GM23338 (cell line): Measurements from ENCODE around the gene METTL5.

Experiments used
- CREB1 ChIP-seq: fragments of 250-450 bp; sonication (Bioruptor Pico); IDR thresholded peaks from 2 replicates; pipeline ENCODE4 v1.5.0; 2020; ENCODE audit warnings: low read depth, mild to moderate bottlenecking, moderate library complexity
- EZH2 ChIP-seq: fragments of 200-600 bp; sonication (generic); IDR thresholded peaks from one replicate; pipeline ENCODE4 v1.8.0; 2017; ENCODE audit warnings: antibody characterized with exemption, mild to moderate bottlenecking, low read depth; ENCODE audit not compliant: unreplicated experiment
- EZH2phosphoT487 ChIP-seq: fragments of 200-600 bp; sonication (generic); IDR thresholded peaks from one replicate; pipeline ENCODE4 v1.8.1; 2018; ENCODE audit warnings: antibody characterized with exemption; ENCODE audit not compliant: unreplicated experiment
- JUNB ChIP-seq: IDR thresholded peaks from one replicate; pipeline ENCODE4 v1.6.1; 2016; ENCODE audit warnings: antibody characterized with exemption; ENCODE audit not compliant: unreplicated experiment
- NANOG ChIP-seq: IDR thresholded peaks from 2 replicates; pipeline ENCODE4 v1.6.1; 2016; ENCODE audit warnings: antibody characterized with exemption, borderline replicate concordance
- POLR2AphosphoS5 ChIP-seq: IDR thresholded peaks from 2 replicates; pipeline ENCODE4 v1.6.1; 2016; ENCODE audit warnings: antibody characterized with exemption, low read depth
- STAT1 ChIP-seq: IDR thresholded peaks from one replicate; pipeline ENCODE4 v1.6.1; 2016; ENCODE audit warnings: antibody characterized with exemption; ENCODE audit not compliant: unreplicated experiment
- ZNF331 ChIP-seq: fragments of 250-450 bp; sonication (Bioruptor Pico); IDR thresholded peaks from 2 replicates; pipeline ENCODE4 v1.5.0; 2020; ENCODE audit warnings: low read depth, mild to moderate bottlenecking, moderate library complexity
- TF ChIP-seq, protein P1 (sequence below), 2 experiments: fragments of 200-600 bp in 1 of 2; sonication (generic) in 1 of 2; conservative IDR thresholded peaks; 2 replicates each; pipeline versions ENCODE4 v1.5.1 to v1.6.1; 2016 to 2017; ENCODE audit warnings: antibody characterized with exemption in 2 of 2, low read depth in 2 of 2, mild to moderate bottlenecking in 2 of 2, moderate library complexity in 1 of 2
- TF ChIP-seq, protein P2 (sequence below): fragments of 250-450 bp; sonication (Bioruptor Pico); IDR thresholded peaks from 2 replicates; pipeline ENCODE4 v1.5.0; 2020; ENCODE audit warnings: mild to moderate bottlenecking, moderate library complexity
- TF ChIP-seq, protein P3 (sequence below): IDR thresholded peaks from one replicate; pipeline ENCODE4 v1.6.1; 2018; ENCODE audit warnings: antibody characterized with exemption; ENCODE audit not compliant: unreplicated experiment
- TF ChIP-seq, protein P4 (sequence below): IDR thresholded peaks from 2 replicates; pipeline ENCODE4 v1.6.1; 2016; ENCODE audit warnings: antibody characterized with exemption

DNA sequence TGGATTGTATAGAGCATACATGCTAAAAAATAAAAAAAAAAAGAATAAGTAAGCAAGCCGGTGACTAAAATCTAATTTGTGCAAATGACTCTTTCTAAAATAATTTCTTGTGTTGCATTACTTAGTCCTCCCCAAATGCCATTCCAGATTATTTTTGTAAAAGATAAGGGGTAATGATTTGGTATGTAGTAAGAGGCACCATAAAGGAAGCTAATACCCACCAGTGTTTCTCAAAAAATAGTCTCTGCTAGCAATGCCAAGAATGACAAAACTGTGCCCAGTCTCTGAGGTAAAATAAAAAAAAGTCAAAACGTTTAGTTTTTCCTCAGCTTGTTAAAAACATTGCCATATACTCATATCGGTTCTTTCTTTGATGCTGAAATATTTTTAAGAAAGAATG is 2.7 kb downstream of the METTL5 start:
- TF ChIP-seq EZH2 (no peak), JUNB (no peak), POLR2AphosphoS5 (no peak), CREB1 (CRISPR knock-in tag) (no peak), ZNF331 (CRISPR knock-in tag) (no peak), EZH2phosphoT487 (no peak), NANOG (no peak), STAT1 (no peak)
- TF ChIP-seq, protein P1, sequence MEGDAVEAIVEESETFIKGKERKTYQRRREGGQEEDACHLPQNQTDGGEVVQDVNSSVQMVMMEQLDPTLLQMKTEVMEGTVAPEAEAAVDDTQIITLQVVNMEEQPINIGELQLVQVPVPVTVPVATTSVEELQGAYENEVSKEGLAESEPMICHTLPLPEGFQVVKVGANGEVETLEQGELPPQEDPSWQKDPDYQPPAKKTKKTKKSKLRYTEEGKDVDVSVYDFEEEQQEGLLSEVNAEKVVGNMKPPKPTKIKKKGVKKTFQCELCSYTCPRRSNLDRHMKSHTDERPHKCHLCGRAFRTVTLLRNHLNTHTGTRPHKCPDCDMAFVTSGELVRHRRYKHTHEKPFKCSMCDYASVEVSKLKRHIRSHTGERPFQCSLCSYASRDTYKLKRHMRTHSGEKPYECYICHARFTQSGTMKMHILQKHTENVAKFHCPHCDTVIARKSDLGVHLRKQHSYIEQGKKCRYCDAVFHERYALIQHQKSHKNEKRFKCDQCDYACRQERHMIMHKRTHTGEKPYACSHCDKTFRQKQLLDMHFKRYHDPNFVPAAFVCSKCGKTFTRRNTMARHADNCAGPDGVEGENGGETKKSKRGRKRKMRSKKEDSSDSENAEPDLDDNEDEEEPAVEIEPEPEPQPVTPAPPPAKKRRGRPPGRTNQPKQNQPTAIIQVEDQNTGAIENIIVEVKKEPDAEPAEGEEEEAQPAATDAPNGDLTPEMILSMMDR (conservative IDR thresholded peaks at IDR 0.05; ENCODE audit: low read depth in 2 of 2): no peak
- TF ChIP-seq, protein P2, sequence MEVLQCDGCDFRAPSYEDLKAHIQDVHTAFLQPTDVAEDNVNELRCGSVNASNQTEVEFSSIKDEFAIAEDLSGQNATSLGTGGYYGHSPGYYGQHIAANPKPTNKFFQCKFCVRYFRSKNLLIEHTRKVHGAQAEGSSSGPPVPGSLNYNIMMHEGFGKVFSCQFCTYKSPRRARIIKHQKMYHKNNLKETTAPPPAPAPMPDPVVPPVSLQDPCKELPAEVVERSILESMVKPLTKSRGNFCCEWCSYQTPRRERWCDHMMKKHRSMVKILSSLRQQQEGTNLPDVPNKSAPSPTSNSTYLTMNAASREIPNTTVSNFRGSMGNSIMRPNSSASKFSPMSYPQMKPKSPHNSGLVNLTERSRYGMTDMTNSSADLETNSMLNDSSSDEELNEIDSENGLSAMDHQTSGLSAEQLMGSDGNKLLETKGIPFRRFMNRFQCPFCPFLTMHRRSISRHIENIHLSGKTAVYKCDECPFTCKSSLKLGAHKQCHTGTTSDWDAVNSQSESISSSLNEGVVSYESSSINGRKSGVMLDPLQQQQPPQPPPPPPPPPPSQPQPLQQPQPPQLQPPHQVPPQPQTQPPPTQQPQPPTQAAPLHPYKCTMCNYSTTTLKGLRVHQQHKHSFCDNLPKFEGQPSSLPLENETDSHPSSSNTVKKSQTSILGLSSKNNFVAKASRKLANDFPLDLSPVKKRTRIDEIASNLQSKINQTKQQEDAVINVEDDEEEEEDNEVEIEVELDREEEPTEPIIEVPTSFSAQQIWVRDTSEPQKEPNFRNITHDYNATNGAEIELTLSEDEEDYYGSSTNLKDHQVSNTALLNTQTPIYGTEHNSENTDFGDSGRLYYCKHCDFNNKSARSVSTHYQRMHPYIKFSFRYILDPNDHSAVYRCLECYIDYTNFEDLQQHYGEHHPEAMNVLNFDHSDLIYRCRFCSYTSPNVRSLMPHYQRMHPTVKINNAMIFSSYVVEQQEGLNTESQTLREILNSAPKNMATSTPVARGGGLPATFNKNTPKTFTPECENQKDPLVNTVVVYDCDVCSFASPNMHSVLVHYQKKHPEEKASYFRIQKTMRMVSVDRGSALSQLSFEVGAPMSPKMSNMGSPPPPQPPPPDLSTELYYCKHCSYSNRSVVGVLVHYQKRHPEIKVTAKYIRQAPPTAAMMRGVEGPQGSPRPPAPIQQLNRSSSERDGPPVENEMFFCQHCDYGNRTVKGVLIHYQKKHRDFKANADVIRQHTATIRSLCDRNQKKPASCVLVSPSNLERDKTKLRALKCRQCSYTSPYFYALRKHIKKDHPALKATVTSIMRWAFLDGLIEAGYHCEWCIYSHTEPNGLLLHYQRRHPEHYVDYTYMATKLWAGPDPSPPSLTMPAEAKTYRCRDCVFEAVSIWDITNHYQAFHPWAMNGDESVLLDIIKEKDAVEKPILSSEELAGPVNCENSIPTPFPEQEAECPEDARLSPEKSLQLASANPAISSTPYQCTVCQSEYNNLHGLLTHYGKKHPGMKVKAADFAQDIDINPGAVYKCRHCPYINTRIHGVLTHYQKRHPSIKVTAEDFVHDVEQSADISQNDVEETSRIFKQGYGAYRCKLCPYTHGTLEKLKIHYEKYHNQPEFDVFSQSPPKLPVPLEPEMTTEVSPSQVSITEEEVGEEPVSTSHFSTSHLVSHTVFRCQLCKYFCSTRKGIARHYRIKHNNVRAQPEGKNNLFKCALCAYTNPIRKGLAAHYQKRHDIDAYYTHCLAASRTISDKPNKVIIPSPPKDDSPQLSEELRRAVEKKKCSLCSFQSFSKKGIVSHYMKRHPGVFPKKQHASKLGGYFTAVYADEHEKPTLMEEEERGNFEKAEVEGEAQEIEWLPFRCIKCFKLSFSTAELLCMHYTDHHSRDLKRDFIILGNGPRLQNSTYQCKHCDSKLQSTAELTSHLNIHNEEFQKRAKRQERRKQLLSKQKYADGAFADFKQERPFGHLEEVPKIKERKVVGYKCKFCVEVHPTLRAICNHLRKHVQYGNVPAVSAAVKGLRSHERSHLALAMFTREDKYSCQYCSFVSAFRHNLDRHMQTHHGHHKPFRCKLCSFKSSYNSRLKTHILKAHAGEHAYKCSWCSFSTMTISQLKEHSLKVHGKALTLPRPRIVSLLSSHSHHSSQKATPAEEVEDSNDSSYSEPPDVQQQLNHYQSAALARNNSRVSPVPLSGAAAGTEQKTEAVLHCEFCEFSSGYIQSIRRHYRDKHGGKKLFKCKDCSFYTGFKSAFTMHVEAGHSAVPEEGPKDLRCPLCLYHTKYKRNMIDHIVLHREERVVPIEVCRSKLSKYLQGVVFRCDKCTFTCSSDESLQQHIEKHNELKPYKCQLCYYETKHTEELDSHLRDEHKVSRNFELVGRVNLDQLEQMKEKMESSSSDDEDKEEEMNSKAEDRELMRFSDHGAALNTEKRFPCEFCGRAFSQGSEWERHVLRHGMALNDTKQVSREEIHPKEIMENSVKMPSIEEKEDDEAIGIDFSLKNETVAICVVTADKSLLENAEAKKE: no peak
- TF ChIP-seq, protein P3, sequence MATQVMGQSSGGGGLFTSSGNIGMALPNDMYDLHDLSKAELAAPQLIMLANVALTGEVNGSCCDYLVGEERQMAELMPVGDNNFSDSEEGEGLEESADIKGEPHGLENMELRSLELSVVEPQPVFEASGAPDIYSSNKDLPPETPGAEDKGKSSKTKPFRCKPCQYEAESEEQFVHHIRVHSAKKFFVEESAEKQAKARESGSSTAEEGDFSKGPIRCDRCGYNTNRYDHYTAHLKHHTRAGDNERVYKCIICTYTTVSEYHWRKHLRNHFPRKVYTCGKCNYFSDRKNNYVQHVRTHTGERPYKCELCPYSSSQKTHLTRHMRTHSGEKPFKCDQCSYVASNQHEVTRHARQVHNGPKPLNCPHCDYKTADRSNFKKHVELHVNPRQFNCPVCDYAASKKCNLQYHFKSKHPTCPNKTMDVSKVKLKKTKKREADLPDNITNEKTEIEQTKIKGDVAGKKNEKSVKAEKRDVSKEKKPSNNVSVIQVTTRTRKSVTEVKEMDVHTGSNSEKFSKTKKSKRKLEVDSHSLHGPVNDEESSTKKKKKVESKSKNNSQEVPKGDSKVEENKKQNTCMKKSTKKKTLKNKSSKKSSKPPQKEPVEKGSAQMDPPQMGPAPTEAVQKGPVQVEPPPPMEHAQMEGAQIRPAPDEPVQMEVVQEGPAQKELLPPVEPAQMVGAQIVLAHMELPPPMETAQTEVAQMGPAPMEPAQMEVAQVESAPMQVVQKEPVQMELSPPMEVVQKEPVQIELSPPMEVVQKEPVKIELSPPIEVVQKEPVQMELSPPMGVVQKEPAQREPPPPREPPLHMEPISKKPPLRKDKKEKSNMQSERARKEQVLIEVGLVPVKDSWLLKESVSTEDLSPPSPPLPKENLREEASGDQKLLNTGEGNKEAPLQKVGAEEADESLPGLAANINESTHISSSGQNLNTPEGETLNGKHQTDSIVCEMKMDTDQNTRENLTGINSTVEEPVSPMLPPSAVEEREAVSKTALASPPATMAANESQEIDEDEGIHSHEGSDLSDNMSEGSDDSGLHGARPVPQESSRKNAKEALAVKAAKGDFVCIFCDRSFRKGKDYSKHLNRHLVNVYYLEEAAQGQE: no peak
- TF ChIP-seq, protein P4, sequence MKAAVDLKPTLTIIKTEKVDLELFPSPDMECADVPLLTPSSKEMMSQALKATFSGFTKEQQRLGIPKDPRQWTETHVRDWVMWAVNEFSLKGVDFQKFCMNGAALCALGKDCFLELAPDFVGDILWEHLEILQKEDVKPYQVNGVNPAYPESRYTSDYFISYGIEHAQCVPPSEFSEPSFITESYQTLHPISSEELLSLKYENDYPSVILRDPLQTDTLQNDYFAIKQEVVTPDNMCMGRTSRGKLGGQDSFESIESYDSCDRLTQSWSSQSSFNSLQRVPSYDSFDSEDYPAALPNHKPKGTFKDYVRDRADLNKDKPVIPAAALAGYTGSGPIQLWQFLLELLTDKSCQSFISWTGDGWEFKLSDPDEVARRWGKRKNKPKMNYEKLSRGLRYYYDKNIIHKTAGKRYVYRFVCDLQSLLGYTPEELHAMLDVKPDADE: no peak
